Keratinocyte (primary cell): ENCODE data around the gene DENND11. TPM values are rescaled to one million over a fixed set of nuclear protein-coding genes. Genes with fewer than 3 reads are reported as not detected.

Source experiments
- DNase-seq: peaks from one replicate; pipeline ENCODE4 v3.0.0-alpha.2; 2011; ENCODE audit warnings: low read depth, missing footprints, low spot score
- FAIRE-seq: peaks from 2 replicates; lab custom pipeline; 2011; peaks lifted over from hg19 to GRCh38; lab: Jason Lieb, UNC
- H2AFZ ChIP-seq: 2 replicates; pipeline ENCODE4 v1.6.0; 2012; ENCODE audit warnings: low read length, control low read depth, inconsistent platforms; ENCODE audit not compliant: control insufficient read depth
- H3K27ac ChIP-seq: 2 replicates; pipeline ENCODE4 v1.5.1; 2011; ENCODE audit warnings: low read length; ENCODE audit not compliant: control insufficient read depth, insufficient read depth
- H3K27me3 ChIP-seq: 3 replicates; pipeline ENCODE4 v1.6.0; 2011; ENCODE audit warnings: low read length; ENCODE audit not compliant: control insufficient read depth, insufficient read depth; ENCODE audit errors: extremely low read depth
- H3K36me3 ChIP-seq, 2 experiments: 2 replicates in 1 of 2; 3 replicates in 1 of 2; pipeline ENCODE4 v1.5.1; 2011; ENCODE audit warnings: low read length in 2 of 2, mild to moderate bottlenecking in 1 of 2; ENCODE audit not compliant: control insufficient read depth in 2 of 2, insufficient read depth in 2 of 2; ENCODE audit errors: extremely low read depth in 1 of 2
- H3K4me1 ChIP-seq: 3 replicates; pipeline ENCODE4 v1.5.1; 2011; ENCODE audit warnings: low read length; ENCODE audit not compliant: control insufficient read depth, insufficient read depth; ENCODE audit errors: extremely low read depth
- H3K4me2 ChIP-seq: 3 replicates; pipeline ENCODE4 v1.6.0; 2011; ENCODE audit warnings: low read depth, low read length; ENCODE audit not compliant: control insufficient read depth, insufficient read depth; ENCODE audit errors: extremely low read depth
- H3K4me3 ChIP-seq, 3 experiments: fragments of 200-600 bp in 1 of 3; sonication (generic) in 1 of 3; 2 replicates in 2 of 3; 3 replicates in 1 of 3; pipeline ENCODE4 v1.5.1; 2011 to 2016; ENCODE audit warnings: low read length in 3 of 3, mild to moderate bottlenecking in 3 of 3, control low read depth in 2 of 3, inconsistent platforms in 1 of 3, low read depth in 1 of 3, mixed read lengths in 1 of 3, mixed run types in 1 of 3, moderate library complexity in 1 of 3; ENCODE audit not compliant: control insufficient read depth in 2 of 3, insufficient read depth in 2 of 3; ENCODE audit errors: extremely low read depth in 1 of 3
- H3K79me2 ChIP-seq: 2 replicates; pipeline ENCODE4 v1.6.0; 2012; ENCODE audit warnings: low read length; ENCODE audit not compliant: control insufficient read depth, insufficient read depth
- H3K9ac ChIP-seq: 3 replicates; pipeline ENCODE4 v1.6.0; 2011; ENCODE audit warnings: low read length; ENCODE audit not compliant: control insufficient read depth, insufficient read depth; ENCODE audit errors: extremely low read depth
- H3K9me1 ChIP-seq: 3 replicates; pipeline ENCODE4 v1.6.0; 2011; ENCODE audit warnings: low read length; ENCODE audit not compliant: control insufficient read depth, insufficient read depth; ENCODE audit errors: extremely low read depth
- H3K9me3 ChIP-seq: 2 replicates; pipeline ENCODE4 v1.5.1; 2012; ENCODE audit warnings: low read depth, low read length; ENCODE audit not compliant: control insufficient read depth
- H4K20me1 ChIP-seq: 3 replicates; pipeline ENCODE4 v1.6.0; 2011; ENCODE audit warnings: low read length; ENCODE audit not compliant: control insufficient read depth, insufficient read depth; ENCODE audit errors: extremely low read depth
- CTCF ChIP-seq, 3 experiments: IDR thresholded peaks in 1 of 3; conservative IDR thresholded peaks in 1 of 3; optimal IDR thresholded peaks in 1 of 3; 2 replicates in 2 of 3; 3 replicates in 1 of 3; pipeline versions ENCODE3 to v1.5.1; 2011; ENCODE audit warnings: low read length in 3 of 3, mild to moderate bottlenecking in 3 of 3, moderate library complexity in 2 of 3, control low read depth in 1 of 3, inconsistent platforms in 1 of 3; ENCODE audit not compliant: insufficient read depth in 2 of 3; ENCODE audit errors: extremely low read depth in 1 of 3
- EZH2 ChIP-seq: IDR thresholded peaks from one replicate; pipeline ENCODE4 v1.6.1; 2012; ENCODE audit warnings: inconsistent platforms, mild to moderate bottlenecking, low read length, moderate library complexity
- dilution Hi-C: fragments of 300-500 bp; cut with MboI; formaldehyde crosslinking; loops from one replicate; pipeline ENCODE4 v1.7.0; 2020; ENCODE audit warnings: low sequenced_read_pairs; ENCODE audit not compliant: extremely low pct_ligation_motif_present
- polyA plus RNA-seq, 5 experiments: library from polyadenylated mRNA; depleted of rRNA in 3 of 5; stranded (reverse) in 3 of 5; stranded (forward) in 1 of 5; unstranded in 1 of 5; fragments of >200 nt; gene quantifications; 1 replicate in 1 of 5; 2 replicates in 3 of 5; 3 replicates in 1 of 5; pipeline versions ENCODE4 v1.2.1 to v1.2.3, GENCODE V29; 2011 to 2012; ENCODE audit warnings: missing spikeins in 2 of 5, low read depth in 1 of 5, low replicate concordance in 1 of 5

DENND11 gene
- polyA plus RNA-seq, 1 donor (not counting 4 experiments of a cell fraction or from before 2014, with no cell fraction given) = 5.4 TPM

- Histone ChIP-seq H3K9me3 (no peaks in the 10 kb centered on the region), H2AFZ (no peak overlapping the region), H3K4me2 (no peak overlapping the region), H3K9me1 (no peaks in the 10 kb centered on the region), H3K27ac (no peak overlapping the region), H3K4me3 (no peak overlapping the region), H3K27me3 (no peaks in the 10 kb centered on the region), H3K9ac (no peak overlapping the region), H4K20me1 (no peaks in the 10 kb centered on the region), H3K4me1 (no peaks in the 10 kb centered on the region), H3K36me3 (peaks cover 4 to 5% of the 10 kb centered on the region in 2 experiments), H3K79me2 (no peaks in the 10 kb centered on the region)
- dilution Hi-C loops = no loop called here
- DNase-seq (no peak), FAIRE-seq (no peak)
- TF ChIP-seq EZH2 (no peak), CTCF (optimal IDR thresholded peaks at IDR 0.05 in 1 of 3, IDR thresholded peaks at IDR 0.05 in 1 of 3, conservative IDR thresholded peaks at IDR 0.05 in 1 of 3; ENCODE audit: extremely low read depth in 1 of 3, insufficient read depth in 2 of 3, low read length in 3 of 3) (no peak)
Observed at GRCh38 chr7:141685285-141686023, 16.5 kb downstream of the DENND11 start.

- Histone ChIP-seq H3K4me1 (peaks cover 9% of the 10 kb centered on the region), H3K9me3 (no peaks in the 10 kb centered on the region), H3K9ac (no peak overlapping the region), H3K79me2 (no peaks in the 10 kb centered on the region), H3K4me3 (no peak overlapping the region), H4K20me1 (no peaks in the 10 kb centered on the region), H3K27me3 (no peaks in the 10 kb centered on the region), H2AFZ (no peak overlapping the region), H3K27ac (no peak overlapping the region), H3K36me3 (peaks cover 0 to 2% of the 10 kb centered on the region in 2 experiments), H3K9me1 (no peaks in the 10 kb centered on the region), H3K4me2 (no peak overlapping the region)
- dilution Hi-C loops = no loop called here
- no peak for TF ChIP-seq EZH2
- FAIRE-seq = no peak
- DNase-seq = no peak
Observed at GRCh38 chr7:141679014-141679413, 23.0 kb downstream of the DENND11 start.
